ENCODE results near the gene WNT2.

WNT2 gene

GRCh38 chr7:117322741-117323304 lies at the start of gene WNT2:
Gene WNT2 (minus strand): TSS chr7:117323058. CDS start chr7:117322989, 69 bp downstream.
- DNase-seq (ENCODE audit: low read depth in 2 of 2), result no peak

- no peak for DNase-seq (ENCODE audit: low read depth in 2 of 2)
Measured at GRCh38 chr7:117372073-117372472, 49.2 kb upstream of the WNT2 start.

GRCh38 chr7:117364339-117365080 lies 41.7 kb upstream of the WNT2 start:
- no peak for DNase-seq (ENCODE audit: low read depth in 2 of 2)

- DNase-seq (ENCODE audit: low read depth in 2 of 2), result no peak
Measured at GRCh38 chr7:117362294-117362888, 39.5 kb upstream of the WNT2 start.

GRCh38 chr7:117350027-117350426 lies 27.2 kb upstream of the WNT2 start:
- DNase-seq (ENCODE audit: low read depth in 2 of 2), result no peak

- DNase-seq (ENCODE audit: low read depth in 2 of 2), result no peak
Measured at GRCh38 chr7:117349570-117349969, 26.7 kb upstream of the WNT2 start.

GRCh38 chr7:117347962-117348672 lies 25.3 kb upstream of the WNT2 start:
- DNase-seq (ENCODE audit: low read depth in 2 of 2), result no peak

- DNase-seq (ENCODE audit: low read depth in 2 of 2), result no peak
Measured at GRCh38 chr7:117347480-117347879, 24.6 kb upstream of the WNT2 start.

GRCh38 chr7:117346161-117346560 lies 23.3 kb upstream of the WNT2 start:
- no peak for DNase-seq (ENCODE audit: low read depth in 2 of 2)

GRCh38 chr7:117338020-117338419 lies 15.2 kb upstream of the WNT2 start:
- no peak for DNase-seq (ENCODE audit: low read depth in 2 of 2)

- no peak for DNase-seq (ENCODE audit: low read depth in 2 of 2)
Measured at GRCh38 chr7:117333168-117333567, 10.3 kb upstream of the WNT2 start.

- no peak for DNase-seq (ENCODE audit: low read depth in 2 of 2)
Measured at GRCh38 chr7:117332031-117332430, 9.2 kb upstream of the WNT2 start.

- DNase-seq (ENCODE audit: low read depth in 2 of 2), result no peak
Measured at GRCh38 chr7:117325836-117326235, 3.0 kb upstream of the WNT2 start.

- DNase-seq (ENCODE audit: low read depth in 2 of 2), result no peak
Measured at GRCh38 chr7:117324960-117325359, 2.1 kb upstream of the WNT2 start.

GRCh38 chr7:117323851-117324711 lies 1.2 kb upstream of the WNT2 start:
- no peak for DNase-seq (ENCODE audit: low read depth in 2 of 2)

GRCh38 chr7:117323305-117323850 lies 520 bp upstream of the WNT2 start:
- no peak for DNase-seq (ENCODE audit: low read depth in 2 of 2)

GRCh38 chr7:117320523-117320922 lies 2.3 kb downstream of the WNT2 start:
- DNase-seq (ENCODE audit: low read depth in 2 of 2), result no peak

GRCh38 chr7:117319181-117319580 lies 3.7 kb downstream of the WNT2 start:
- no peak for DNase-seq (ENCODE audit: low read depth in 2 of 2)

GRCh38 chr7:117313582-117313981 lies 9.3 kb downstream of the WNT2 start:
- DNase-seq (ENCODE audit: low read depth in 2 of 2), result no peak

- DNase-seq (ENCODE audit: low read depth in 2 of 2), result no peak
Measured at GRCh38 chr7:117312593-117313580, 10.0 kb downstream of the WNT2 start.

Data from stimulated activated CD4-positive, alpha-beta T cell treated with anti-CD3 and anti-CD28 coated beads, Interleukin-4, amount 100 ng/mL, for 48 hours (primary cell).